ENCODE results near the gene AKAP6.

DNA sequence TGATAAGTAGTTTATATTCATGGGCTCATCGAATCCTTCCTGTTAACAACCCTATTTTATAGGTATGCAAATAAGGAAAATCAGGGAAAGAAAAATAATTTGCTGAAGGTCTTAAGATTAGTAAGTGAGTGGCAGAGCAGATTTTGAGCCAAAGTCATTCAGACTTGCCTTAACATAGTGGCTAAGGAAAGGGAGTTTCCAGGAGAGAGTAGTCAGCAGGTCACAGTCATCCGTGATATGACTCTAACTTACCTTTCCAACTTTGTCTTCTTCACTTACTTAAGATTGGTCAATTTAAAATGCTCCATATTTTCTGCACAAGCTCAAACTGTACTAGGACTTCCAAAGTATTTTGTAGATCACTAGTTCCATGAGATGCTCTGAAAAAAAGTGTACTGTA lies 46.6 kb downstream of the AKAP6 start:
- TF ChIP-seq, protein P1, sequence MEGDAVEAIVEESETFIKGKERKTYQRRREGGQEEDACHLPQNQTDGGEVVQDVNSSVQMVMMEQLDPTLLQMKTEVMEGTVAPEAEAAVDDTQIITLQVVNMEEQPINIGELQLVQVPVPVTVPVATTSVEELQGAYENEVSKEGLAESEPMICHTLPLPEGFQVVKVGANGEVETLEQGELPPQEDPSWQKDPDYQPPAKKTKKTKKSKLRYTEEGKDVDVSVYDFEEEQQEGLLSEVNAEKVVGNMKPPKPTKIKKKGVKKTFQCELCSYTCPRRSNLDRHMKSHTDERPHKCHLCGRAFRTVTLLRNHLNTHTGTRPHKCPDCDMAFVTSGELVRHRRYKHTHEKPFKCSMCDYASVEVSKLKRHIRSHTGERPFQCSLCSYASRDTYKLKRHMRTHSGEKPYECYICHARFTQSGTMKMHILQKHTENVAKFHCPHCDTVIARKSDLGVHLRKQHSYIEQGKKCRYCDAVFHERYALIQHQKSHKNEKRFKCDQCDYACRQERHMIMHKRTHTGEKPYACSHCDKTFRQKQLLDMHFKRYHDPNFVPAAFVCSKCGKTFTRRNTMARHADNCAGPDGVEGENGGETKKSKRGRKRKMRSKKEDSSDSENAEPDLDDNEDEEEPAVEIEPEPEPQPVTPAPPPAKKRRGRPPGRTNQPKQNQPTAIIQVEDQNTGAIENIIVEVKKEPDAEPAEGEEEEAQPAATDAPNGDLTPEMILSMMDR (IDR thresholded peaks at IDR 0.05; ENCODE audit: low read length): no peak
- TF ChIP-seq EZH2 (IDR thresholded peaks at IDR 0.05; ENCODE audit: borderline replicate concordance, low read length): no peak
